HEK293 (cell line): Measurements from ENCODE around the gene ABCB10.
A peak's percentile ranks its signal among the peaks of the same experiment; 100 is the strongest.

Experiments used
- FEZF1 ChIP-seq: fragments of 450-650 bp; formaldehyde crosslinking; IDR thresholded peaks from 2 replicates; pipeline ENCODE4 v1.5.1; 2016; ENCODE audit warnings: missing biosample characterization, missing genetic modification characterization
- GLI2 ChIP-seq: fragments of 450-650 bp; formaldehyde crosslinking; IDR thresholded peaks from 2 replicates; pipeline ENCODE4; 2017; ENCODE audit warnings: missing biosample characterization, missing genetic modification characterization, low read depth, borderline replicate concordance
- HIC1 ChIP-seq: fragments of 450-650 bp; formaldehyde crosslinking; IDR thresholded peaks from 2 replicates; pipeline ENCODE4 v1.5.1; 2016; ENCODE audit warnings: missing biosample characterization, missing genetic modification characterization
- IKZF3 ChIP-seq: fragments of 450-650 bp; IDR thresholded peaks from 2 replicates; pipeline ENCODE4 v1.5.0; 2018; ENCODE audit warnings: missing biosample characterization, mild to moderate bottlenecking, missing genetic modification characterization, moderate library complexity
- KLF1 ChIP-seq: fragments of 450-650 bp; formaldehyde crosslinking; IDR thresholded peaks from 2 replicates; pipeline ENCODE4 v1.5.1; 2016; ENCODE audit warnings: missing biosample characterization, missing genetic modification characterization
- SP7 ChIP-seq: fragments of 450-650 bp; formaldehyde crosslinking; IDR thresholded peaks from 2 replicates; pipeline ENCODE4 v1.5.1; 2016; ENCODE audit warnings: missing biosample characterization, missing genetic modification characterization
- ZEB2 ChIP-seq: fragments of 450-650 bp; formaldehyde crosslinking; IDR thresholded peaks from 2 replicates; pipeline ENCODE4 v1.5.1; 2016; ENCODE audit warnings: missing biosample characterization, missing genetic modification characterization
- ZFP41 ChIP-seq: fragments of 450-650 bp; formaldehyde crosslinking; IDR thresholded peaks from 2 replicates; pipeline ENCODE4 v1.5.1; 2016; ENCODE audit warnings: missing biosample characterization, missing genetic modification characterization, borderline replicate concordance
- ZFP69B ChIP-seq: fragments of 450-650 bp; formaldehyde crosslinking; IDR thresholded peaks from 2 replicates; pipeline ENCODE4 v1.5.1; 2016; ENCODE audit warnings: missing biosample characterization, missing genetic modification characterization
- ZNF211 ChIP-seq: fragments of 450-650 bp; formaldehyde crosslinking; IDR thresholded peaks from 2 replicates; pipeline ENCODE4 v1.5.1; 2016; ENCODE audit warnings: low read depth, missing biosample characterization, missing genetic modification characterization
- ZNF23 ChIP-seq: fragments of 450-650 bp; formaldehyde crosslinking; IDR thresholded peaks from 2 replicates; pipeline ENCODE4 v1.5.1; 2016; ENCODE audit warnings: missing biosample characterization, missing genetic modification characterization, borderline replicate concordance
- ZNF248 ChIP-seq: fragments of 450-650 bp; formaldehyde crosslinking; IDR thresholded peaks from 2 replicates; pipeline ENCODE4 v1.5.1; 2017; ENCODE audit warnings: missing biosample characterization, missing genetic modification characterization
- ZNF335 ChIP-seq: fragments of 450-650 bp; formaldehyde crosslinking; conservative IDR thresholded peaks from 2 replicates; pipeline ENCODE4 v1.5.1; 2016; ENCODE audit warnings: missing biosample characterization, missing genetic modification characterization
- ZNF362 ChIP-seq: fragments of 450-650 bp; formaldehyde crosslinking; IDR thresholded peaks from 2 replicates; pipeline ENCODE4 v1.5.1; 2016; ENCODE audit warnings: missing biosample characterization, missing genetic modification characterization
- ZNF366 ChIP-seq: fragments of 450-650 bp; formaldehyde crosslinking; conservative IDR thresholded peaks from 2 replicates; pipeline ENCODE4 v1.5.1; 2016; ENCODE audit warnings: missing biosample characterization, missing genetic modification characterization
- ZNF391 ChIP-seq: fragments of 450-650 bp; formaldehyde crosslinking; IDR thresholded peaks from 2 replicates; pipeline ENCODE4 v1.5.1; 2016; ENCODE audit warnings: low read depth, missing biosample characterization, missing genetic modification characterization, borderline replicate concordance
- ZNF404 ChIP-seq: fragments of 450-650 bp; formaldehyde crosslinking; IDR thresholded peaks from 2 replicates; pipeline ENCODE4 v1.5.1; 2017; ENCODE audit warnings: missing biosample characterization, missing genetic modification characterization
- ZNF423 ChIP-seq: fragments of 450-650 bp; formaldehyde crosslinking; IDR thresholded peaks from 2 replicates; pipeline ENCODE4 v1.5.1; 2016; ENCODE audit warnings: missing biosample characterization, missing genetic modification characterization
- ZNF544 ChIP-seq: fragments of 450-650 bp; formaldehyde crosslinking; IDR thresholded peaks from 2 replicates; pipeline ENCODE4 v1.5.0; 2017; ENCODE audit warnings: missing biosample characterization, missing genetic modification characterization
- ZNF548 ChIP-seq: fragments of 450-650 bp; formaldehyde crosslinking; IDR thresholded peaks from 2 replicates; pipeline ENCODE4 v1.5.1; 2016; ENCODE audit warnings: missing biosample characterization, missing genetic modification characterization
- ZNF660 ChIP-seq: fragments of 450-650 bp; IDR thresholded peaks from 2 replicates; pipeline ENCODE4 v1.5.1; 2018; ENCODE audit warnings: missing biosample characterization, mild to moderate bottlenecking, missing genetic modification characterization
- ZNF777 ChIP-seq: fragments of 450-650 bp; formaldehyde crosslinking; IDR thresholded peaks from 2 replicates; pipeline ENCODE4 v1.5.1; 2017; ENCODE audit warnings: missing biosample characterization, missing genetic modification characterization, borderline replicate concordance
- ZNF792 ChIP-seq: fragments of 450-650 bp; formaldehyde crosslinking; IDR thresholded peaks from 2 replicates; pipeline ENCODE4 v1.5.1; 2016; ENCODE audit warnings: missing biosample characterization, missing genetic modification characterization
- ZNF843 ChIP-seq: fragments of 450-650 bp; formaldehyde crosslinking; IDR thresholded peaks from 2 replicates; pipeline ENCODE4 v1.5.1; 2016; ENCODE audit warnings: missing biosample characterization, missing genetic modification characterization
- ZSCAN4 ChIP-seq: fragments of 450-650 bp; formaldehyde crosslinking; IDR thresholded peaks from 2 replicates; pipeline ENCODE4 v1.5.1; 2017; ENCODE audit warnings: missing biosample characterization, missing genetic modification characterization
- TF ChIP-seq, protein P1 (sequence below): fragments of 450-650 bp; formaldehyde crosslinking; IDR thresholded peaks from 2 replicates; pipeline ENCODE4 v1.5.1; 2016; ENCODE audit warnings: missing biosample characterization, missing genetic modification characterization, borderline replicate concordance
- TF ChIP-seq, protein P2 (sequence below): fragments of 450-650 bp; formaldehyde crosslinking; IDR thresholded peaks from 2 replicates; pipeline ENCODE4 v1.5.1; 2016; ENCODE audit warnings: missing biosample characterization, missing genetic modification characterization
- TF ChIP-seq, protein P3 (sequence below): fragments of 450-650 bp; formaldehyde crosslinking; IDR thresholded peaks from 2 replicates; pipeline ENCODE4 v1.5.1; 2016; ENCODE audit warnings: missing biosample characterization, missing genetic modification characterization
- TF ChIP-seq, protein P4 (sequence below): fragments of 450-650 bp; formaldehyde crosslinking; optimal IDR thresholded peaks from 2 replicates; pipeline ENCODE3; 2016; ENCODE audit warnings: missing biosample characterization, mild to moderate bottlenecking, missing genetic modification characterization

Gene ABCB10

GRCh38 chr1:229562686-229563085, 4.2 kb upstream of the ABCB10 start (continued):
- TF ChIP-seq ZNF362 (peak; percentile 80; the same call in 1 of the 2 replicates), ZNF660 (tag by site-specific recombination) (0 out of 2 replicates have a peak, but pooled peaks have one; percentile 7), ZNF23 (tag by site-specific recombination) (no peak), ZNF548 (no peak), ZNF391 (tag by site-specific recombination) (no peak), ZNF544 (tag by site-specific recombination) (no peak), HIC1 (0 out of 2 replicates have a peak, but pooled peaks have one; percentile 25), IKZF3 (tag by site-specific recombination) (no peak), ZNF404 (tag by site-specific recombination) (no peak), ZNF777 (no peak), ZEB2 (peak; percentile 9; the same call in 1 of the 2 replicates), ZNF792 (tag by site-specific recombination) (no peak), ZSCAN4 (no peak), ZNF335 (tag by site-specific recombination) (peak; percentile 79), ZNF843 (tag by site-specific recombination) (no peak), SP7 (peak; percentile 72), ZNF423 (tag by site-specific recombination) (no peak), FEZF1 (tag by site-specific recombination) (0 out of 2 replicates have a peak, but pooled peaks have one; percentile 7), ZNF248 (tag by site-specific recombination) (no peak), ZFP69B (tag by site-specific recombination) (no peak), GLI2 (tag by site-specific recombination) (no peak), ZNF211 (no peak), ZFP41 (tag by site-specific recombination) (no peak), KLF1 (tag by site-specific recombination) (no peak), ZNF366 (peak; percentile 49; the same call in 1 of the 2 replicates)
- TF ChIP-seq, protein P1, sequence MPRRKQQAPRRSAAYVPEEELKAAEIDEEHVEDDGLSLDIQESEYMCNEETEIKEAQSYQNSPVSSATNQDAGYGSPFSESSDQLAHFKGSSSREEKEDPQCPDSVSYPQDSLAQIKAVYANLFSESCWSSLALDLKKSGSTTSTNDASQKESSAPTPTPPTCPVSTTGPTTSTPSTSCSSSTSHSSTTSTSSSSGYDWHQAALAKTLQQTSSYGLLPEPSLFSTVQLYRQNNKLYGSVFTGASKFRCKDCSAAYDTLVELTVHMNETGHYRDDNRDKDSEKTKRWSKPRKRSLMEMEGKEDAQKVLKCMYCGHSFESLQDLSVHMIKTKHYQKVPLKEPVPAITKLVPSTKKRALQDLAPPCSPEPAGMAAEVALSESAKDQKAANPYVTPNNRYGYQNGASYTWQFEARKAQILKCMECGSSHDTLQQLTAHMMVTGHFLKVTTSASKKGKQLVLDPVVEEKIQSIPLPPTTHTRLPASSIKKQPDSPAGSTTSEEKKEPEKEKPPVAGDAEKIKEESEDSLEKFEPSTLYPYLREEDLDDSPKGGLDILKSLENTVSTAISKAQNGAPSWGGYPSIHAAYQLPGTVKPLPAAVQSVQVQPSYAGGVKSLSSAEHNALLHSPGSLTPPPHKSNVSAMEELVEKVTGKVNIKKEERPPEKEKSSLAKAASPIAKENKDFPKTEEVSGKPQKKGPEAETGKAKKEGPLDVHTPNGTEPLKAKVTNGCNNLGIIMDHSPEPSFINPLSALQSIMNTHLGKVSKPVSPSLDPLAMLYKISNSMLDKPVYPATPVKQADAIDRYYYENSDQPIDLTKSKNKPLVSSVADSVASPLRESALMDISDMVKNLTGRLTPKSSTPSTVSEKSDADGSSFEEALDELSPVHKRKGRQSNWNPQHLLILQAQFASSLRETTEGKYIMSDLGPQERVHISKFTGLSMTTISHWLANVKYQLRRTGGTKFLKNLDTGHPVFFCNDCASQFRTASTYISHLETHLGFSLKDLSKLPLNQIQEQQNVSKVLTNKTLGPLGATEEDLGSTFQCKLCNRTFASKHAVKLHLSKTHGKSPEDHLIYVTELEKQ (tag by site-specific recombination), result no peak
- TF ChIP-seq, protein P2, sequence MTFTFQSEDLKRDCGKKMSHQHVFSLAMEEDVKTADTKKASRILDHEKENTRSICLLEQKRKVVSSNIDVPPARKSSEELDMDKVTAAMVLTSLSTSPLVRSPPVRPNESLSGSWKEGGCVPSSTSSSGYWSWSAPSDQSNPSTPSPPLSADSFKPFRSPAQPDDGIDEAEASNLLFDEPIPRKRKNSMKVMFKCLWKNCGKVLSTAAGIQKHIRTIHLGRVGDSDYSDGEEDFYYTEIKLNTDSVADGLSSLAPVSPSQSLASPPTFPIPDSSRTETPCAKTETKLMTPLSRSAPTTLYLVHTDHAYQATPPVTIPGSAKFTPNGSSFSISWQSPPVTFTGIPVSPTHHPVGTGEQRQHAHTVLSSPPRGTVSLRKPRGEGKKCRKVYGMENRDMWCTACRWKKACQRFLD (tag by site-specific recombination), result no peak
- TF ChIP-seq, protein P3, sequence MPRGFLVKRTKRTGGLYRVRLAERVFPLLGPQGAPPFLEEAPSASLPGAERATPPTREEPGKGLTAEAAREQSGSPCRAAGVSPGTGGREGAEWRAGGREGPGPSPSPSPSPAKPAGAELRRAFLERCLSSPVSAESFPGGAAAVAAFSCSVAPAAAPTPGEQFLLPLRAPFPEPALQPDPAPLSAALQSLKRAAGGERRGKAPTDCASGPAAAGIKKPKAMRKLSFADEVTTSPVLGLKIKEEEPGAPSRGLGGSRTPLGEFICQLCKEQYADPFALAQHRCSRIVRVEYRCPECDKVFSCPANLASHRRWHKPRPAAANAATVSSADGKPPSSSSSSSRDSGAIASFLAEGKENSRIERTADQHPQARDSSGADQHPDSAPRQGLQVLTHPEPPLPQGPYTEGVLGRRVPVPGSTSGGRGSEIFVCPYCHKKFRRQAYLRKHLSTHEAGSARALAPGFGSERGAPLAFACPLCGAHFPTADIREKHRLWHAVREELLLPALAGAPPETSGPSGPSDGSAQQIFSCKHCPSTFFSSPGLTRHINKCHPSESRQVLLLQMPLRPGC (tag by site-specific recombination), result 0 out of 2 replicates have a peak, but pooled peaks have one; percentile 13
- TF ChIP-seq, protein P4, sequence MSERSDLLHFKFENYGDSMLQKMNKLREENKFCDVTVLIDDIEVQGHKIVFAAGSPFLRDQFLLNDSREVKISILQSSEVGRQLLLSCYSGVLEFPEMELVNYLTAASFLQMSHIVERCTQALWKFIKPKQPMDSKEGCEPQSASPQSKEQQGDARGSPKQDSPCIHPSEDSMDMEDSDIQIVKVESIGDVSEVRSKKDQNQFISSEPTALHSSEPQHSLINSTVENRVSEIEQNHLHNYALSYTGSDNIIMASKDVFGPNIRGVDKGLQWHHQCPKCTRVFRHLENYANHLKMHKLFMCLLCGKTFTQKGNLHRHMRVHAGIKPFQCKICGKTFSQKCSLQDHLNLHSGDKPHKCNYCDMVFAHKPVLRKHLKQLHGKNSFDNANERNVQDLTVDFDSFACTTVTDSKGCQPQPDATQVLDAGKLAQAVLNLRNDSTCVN (tag by site-specific recombination), result no peak
